Brain pericyte (primary cell): Measurements from ENCODE around the gene SF3B1.
"Not testable (repeated sequence)": the region's sequence is repeated elsewhere in the genome, so short reads cannot be mapped to it uniquely, and the experiment has no call there.

ENCODE experiments used
- DNase-seq: peaks from one replicate; pipeline ENCODE4 v3.0.0-alpha.2; 2012; ENCODE audit warnings: low read depth, low spot score

The SF3B1 gene

DNA sequence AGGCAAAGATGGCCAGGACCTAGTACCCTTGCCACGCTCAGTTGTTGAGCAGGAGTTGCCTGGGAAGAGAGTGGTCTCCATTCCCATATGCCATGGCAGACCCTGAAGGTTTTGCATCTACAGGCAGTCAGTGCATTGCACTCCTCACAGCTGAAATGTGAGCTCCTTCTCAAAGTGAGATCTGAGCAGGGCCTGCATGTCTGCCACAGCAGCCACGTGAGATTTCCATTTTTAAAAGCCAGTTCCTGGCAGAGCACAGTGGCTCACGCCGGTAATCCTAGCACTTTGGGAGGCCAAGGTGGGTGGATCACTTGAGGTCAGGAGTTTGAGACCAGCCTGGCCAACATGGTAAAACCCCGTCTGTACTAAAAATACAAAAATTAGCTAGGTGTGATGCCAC is 90.9 kb downstream of the SF3B1 start:
- not testable (repeated sequence) for DNase-seq

DNA sequence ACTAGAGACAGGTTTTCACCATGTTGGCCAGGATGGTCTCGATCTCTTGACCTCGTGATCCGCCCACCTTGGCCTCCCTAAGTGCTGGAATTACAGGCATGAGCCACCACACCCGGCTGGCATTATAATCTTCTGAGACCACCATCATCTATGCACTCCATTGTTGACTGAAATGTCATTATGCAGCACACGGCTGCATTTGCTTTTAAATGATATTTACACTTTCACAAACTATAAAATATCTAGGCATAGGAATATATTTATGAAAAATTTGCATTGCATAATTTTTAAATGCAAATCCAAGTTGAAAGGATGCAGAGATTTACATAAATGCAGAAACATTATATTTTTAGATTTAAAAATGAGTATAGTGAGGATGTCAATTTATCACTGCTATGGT is 94.2 kb downstream of the SF3B1 start:
- no peak for DNase-seq
